Stimulated activated CD8-positive, alpha-beta memory T cell treated with anti-CD3 and anti-CD28 coated beads, Interleukin-15, amount 100 ng/mL, for 48 hours (primary cell): Measurements from ENCODE around the gene CARMIL1.
"Not testable (repeated sequence)": the region's sequence is repeated elsewhere in the genome, so short reads cannot be mapped to it uniquely, and the experiment has no call there.

Experiments
- DNase-seq, 2 donors: peaks; one replicate each; pipeline ENCODE4 v3.0.0-alpha.2; 2020; ENCODE audit warnings: low read depth in 2 of 2

CARMIL1 gene

DNA sequence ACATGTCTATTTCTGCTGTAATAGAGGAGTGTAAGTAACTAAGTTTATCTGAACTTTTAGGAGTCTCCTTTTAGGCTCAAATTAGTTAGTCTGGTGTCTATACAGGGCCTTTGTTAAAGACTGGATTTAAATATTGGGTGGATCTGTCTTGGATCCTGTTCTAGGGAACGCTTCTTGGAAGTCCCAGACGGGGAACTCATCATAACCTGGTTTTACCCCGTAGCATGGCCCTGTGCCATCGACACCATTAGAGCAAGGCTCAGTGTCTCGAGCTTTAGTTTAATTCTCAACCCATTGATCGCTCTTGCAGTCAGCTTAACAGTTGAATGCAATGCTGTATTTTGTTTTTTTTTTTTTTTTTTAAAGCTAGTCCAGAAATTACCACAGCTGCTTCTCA is 89.9 kb downstream of the CARMIL1 start:
- DNase-seq = no peak

DNA sequence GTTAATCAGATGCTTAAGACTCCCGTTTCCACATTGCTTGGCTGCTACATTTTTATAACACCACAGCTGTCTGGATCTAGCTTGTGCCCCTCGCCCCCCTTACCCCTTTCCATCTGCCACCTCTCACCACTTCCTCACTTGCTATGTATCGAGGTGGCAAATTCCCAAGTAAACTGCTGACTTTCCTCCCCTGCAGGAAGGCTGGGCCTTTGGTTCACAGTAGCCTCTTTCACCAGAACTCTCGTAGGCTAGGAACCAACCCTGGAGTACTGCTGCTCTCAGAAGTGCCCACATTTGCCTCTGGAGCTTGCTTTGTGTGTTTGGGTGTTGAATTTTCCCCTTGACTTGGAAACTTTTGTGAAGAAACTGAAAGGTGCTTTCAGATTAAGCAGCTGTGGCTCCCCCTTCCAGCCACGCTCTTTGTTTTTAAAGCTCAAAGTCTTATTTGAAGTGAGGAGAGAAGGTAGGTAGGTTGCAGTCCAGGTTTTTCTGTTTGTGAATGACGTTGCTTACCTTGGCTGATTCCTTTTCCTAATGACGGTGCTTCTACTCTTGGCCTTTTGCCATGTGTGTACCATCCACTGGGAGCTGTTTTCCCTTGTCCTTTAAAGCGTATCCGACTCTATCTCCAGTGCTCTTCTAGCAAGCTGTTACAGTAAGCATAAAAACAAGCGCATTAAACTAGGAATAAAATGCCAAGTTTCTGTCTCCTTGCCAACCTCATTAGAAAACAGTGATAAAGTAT is 90.4 kb downstream of the CARMIL1 start:
- no peak for DNase-seq

DNA sequence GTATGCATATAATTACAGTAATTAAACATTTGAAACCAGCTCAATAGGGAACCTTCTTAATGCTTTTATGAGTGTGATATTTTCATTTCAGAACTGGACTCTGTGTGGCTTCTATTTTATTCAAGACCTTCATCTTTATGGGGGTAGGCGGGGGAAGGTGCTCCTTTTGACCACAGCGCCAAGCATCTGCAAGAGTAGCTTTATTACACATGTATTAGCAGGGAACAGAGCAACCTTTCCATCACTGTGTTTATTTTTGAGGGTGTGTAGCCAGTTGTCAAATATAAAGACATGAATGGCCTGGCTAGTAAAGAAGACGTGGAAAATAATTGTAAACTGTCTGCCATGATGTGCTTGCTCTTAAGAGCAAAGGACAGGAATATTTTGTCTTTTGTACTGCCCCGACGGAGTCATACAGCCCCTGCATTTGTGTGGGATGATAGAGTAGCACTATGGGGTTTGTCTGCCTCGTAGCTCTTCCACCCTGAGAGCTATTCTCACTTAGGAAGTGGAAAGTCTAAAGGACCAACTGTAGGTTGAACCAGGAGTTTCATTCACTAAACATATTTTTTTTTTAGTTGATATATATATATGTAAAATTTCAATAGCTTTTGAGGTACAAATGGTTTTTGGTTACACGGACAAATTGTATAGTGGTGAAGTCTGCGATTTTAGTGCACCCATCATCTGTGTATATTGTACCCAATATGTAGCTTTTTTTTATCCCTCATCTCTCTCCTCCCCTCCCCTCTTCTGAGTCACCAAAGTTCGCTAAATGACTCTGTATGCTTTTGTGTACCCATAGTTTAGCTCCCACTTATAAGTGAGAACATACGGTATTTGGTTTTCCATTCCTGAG is 91.2 kb downstream of the CARMIL1 start:
- no peak for DNase-seq

DNA sequence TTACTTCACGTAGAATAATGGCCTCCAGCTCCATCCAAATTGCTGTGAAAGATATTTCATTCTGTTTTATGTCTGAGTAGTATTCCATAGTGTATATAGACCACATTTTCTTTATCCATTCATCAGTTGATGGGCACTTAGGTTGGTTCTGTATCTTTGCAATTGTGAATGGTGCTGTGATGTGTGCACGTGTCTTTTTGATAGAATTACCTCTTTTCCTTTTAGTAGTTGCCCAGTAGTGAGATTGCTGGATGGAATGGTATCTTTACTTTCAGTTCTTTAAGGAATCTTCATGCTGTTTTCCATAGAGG is 91.8 kb downstream of the CARMIL1 start:
- DNase-seq = no peak

DNA sequence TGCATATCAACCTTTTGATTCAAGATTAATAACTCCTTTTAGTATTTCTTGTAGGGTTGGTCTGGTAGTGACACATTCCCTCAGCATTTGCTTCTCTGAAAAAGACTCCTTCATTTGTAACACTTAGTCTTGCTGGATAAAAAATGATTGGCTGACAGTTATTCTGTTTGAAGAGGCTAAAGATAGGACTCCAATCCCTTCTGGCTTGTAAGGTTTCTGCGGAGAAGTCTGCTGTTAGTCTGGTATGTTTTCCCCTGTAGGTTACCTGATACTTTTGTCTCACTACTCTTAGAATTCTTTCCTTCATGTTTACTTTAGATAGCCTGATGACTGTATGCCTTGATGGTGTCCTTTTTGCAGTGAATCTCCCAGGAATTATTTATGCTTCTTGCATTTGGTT is 96.0 kb downstream of the CARMIL1 start:
- DNase-seq = no peak

DNA sequence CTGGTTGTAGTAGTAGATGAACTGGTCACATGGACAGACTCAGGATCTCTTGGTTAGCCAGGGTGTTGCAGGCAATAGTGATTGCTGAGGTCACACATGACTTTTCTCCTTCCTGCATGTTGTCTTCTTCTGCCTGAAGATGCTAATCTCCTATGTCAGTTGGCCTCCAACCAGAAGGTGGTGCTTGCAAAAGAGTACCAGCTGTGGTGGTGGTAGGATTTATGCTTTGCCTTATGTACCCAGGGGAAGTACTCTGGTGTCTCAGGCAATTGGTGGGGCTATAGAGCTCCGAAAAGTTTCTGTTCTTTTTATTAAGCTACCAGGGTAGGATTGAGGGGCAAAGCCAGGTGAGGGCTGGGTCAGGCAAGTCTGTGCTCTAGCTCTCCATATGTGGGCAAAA is 98.5 kb downstream of the CARMIL1 start:
- no peak for DNase-seq

DNA sequence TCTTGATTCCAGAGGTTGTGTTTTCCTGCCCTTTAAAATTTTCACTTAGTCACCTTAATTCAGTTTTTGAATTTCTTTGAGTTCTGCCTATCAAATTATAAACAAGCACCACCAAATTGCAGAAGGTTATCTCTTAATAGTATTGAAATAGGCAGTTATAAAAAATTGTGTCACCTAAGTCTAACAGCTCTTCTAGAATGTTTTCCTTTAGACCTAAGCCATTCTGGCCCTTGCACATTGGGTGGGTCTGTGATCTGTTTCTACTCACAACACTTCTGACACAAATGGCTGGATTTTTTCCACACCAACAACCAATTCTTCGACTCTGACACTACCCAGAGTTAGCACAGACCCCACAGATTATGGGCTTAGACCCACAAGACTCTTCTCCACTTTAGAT is 101.9 kb downstream of the CARMIL1 start:
- DNase-seq = no peak

DNA sequence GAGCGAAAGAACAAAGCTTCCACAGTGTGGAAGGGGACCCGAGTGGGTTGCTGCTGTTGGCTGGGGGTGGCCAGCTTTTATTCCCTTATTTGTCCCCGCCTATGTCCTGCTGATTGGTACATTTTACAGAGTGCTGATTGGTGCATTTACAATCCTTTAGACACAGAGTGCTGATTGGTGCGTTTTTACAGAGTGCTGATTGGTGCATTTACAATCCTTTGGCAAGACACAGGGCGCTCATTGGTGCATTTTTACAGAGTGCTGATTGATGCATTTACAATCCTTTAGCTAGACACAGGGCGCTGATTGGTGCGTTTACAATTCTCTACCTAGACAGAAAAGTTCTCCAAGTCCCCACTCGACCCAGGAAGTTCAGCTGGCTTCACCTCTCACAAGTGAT is 103.3 kb downstream of the CARMIL1 start:
- not testable (repeated sequence) for DNase-seq

DNA sequence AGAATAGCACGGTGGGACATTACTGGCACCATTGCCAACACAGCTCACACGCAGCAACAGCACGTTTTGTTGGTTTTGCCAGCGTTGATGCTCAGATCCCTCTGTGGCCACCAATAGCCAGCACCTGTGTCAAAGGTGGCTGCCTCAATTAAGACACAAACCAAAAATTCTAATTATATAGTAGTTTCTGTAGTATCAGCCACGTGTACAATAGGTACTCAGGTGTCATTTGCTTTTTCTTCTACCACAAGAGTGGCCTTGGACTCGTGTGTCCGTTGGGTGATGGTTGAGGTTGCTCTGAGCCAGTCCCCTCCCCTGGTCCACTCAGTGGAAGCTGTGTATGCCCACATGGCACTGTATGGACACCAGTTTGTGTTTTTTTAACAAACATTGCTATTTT is 105.1 kb downstream of the CARMIL1 start:
- DNase-seq = no peak

DNA sequence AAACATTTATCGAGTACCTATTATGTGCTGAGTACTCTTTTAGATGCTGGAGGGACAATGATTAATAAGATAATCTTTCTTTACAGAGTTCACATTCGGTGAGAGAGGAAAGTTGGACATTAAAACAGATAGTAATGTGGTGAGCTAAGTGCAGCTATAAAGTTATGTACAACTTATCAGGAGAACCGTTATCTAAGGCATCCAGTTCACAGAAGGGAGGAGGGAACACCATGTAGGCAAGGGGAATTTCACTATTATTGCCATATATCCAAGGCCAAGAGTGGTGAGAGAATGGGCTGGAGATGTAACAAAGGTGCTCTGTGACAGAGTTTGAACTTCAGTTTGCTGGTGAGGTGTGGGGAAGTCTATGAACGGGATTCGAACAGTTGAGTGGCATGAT is 105.8 kb downstream of the CARMIL1 start:
- no peak for DNase-seq

DNA sequence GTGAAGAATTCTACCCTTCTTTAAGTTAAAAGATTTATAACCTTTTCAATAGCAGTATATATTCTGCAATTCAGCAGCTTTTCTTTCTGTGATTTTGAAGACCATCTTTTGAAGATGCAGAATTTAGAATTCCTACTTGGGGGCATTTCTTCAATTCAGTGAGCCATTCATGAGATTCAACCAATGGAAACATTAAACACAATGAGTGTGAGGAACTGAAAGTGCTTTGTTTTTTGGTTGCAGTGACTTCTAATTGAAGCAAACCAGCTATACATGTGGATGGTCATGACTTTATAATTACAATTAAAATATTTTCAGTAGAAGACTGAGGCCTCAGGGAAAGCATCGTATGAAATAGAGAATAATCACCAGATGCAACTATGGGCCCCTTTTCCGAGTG is 108.3 kb downstream of the CARMIL1 start:
- DNase-seq = no peak

DNA sequence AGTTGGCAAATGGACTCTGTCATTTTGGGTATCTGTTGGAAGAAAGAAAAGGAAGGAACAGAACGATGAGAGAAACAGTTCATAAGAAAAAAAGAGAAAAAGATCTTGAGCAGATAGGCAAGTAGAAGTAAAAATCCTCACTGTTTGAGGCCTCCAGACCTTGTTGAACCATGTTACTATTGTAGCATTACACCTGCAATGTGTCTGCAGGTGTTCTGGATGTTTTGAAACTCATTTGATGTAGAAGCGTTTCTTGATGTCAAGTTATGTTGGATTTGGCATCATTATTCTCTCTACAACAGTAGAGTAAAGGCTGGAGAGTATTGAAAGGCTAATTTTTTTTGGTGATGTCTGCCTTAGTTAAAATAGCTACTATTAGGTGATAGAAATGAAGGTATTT is 108.7 kb downstream of the CARMIL1 start:
- no peak for DNase-seq

DNA sequence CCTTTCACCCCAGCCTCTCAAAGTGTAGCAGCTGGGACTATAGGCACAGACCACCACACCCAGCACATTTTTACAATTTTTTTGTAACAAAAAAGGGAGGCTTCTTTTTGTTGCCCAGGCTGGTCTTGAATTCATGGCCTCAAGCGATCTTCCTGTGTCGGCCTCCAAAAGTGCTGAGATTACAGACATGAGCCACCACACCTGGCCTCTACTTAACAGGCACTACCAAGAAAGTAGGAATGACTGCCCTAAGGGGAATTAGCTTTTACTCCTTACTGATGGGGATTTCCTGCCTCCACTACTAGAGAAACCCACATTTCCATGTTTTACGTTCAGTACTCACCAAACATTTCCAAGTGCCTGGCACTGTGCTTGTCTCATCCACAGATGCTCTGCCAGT is 109.6 kb downstream of the CARMIL1 start:
- DNase-seq = no peak

DNA sequence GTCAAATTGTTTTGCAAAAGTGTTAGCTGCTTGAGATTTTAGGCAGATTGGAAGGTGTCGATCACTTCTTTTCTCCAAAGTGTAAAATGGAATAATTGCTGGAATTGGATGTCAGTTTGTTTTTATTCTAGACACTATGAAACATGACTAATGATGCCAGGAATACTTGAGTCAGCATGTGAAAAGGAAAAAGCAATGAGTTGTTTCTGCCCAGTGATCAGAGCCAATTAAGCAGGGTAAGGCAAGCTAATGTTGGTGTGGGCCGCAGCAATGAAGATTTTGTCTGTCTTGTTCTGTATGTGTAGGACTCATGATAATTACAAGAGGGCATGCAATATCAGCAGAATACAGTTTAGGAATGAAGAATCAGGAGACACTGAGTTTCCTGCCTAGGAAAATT is 110.3 kb downstream of the CARMIL1 start:
- DNase-seq = no peak

DNA sequence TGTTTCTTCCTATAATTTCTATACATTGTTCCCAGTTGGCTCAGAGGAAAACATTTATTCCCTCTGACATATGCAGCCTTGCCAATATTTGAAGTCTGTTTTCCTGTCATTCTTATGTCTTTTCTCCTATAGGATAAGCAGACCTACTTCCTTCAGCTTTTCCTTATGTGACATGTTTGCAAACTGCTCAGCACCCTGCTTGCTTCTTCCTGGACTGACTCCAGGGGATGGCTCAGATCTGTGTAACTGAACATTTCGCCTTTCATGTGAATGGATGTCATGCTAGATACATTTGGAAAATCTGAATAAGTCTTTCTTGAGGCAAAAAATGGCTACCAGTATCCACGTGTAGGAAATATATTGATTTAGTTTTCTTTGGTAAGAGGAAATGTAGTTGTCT is 113.2 kb downstream of the CARMIL1 start:
- DNase-seq = no peak

DNA sequence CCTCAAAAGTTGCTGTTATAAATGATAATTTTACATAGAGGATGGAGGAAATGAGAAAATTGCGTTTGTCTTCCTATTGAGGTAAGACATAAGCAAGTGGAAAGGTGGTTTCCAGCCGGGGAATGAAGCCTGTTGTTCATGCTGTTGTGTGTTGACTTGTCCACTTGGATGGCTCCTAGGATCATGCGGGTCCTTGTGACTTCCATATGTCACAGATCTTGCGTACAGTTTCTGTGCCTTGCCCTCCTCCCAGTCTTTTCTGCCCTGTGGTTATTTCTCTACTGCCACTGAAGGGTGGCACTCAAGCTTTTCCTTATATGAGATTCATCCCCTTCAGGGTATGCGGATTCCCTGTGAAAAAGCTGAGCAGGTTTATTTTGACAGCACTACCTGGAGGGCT is 116.6 kb downstream of the CARMIL1 start:
- no peak for DNase-seq

DNA sequence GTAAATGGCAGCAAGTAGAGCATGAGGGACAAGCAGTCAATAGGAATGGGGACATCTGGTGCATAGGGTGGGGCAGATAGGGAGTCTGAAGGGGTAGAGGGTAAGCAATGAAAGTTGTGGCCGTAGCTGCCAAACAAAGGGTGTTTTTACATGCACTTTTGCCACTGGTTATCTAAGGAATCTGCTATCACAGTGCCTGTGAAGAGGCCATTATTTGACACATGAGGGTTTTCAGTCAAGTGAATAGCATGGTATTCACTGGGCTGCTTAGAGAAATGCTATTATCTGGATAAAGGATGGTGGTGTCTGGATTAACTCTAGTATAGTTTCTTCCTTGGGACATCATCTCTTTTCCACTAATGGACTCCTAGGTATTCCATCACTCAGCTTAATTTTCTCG is 118.2 kb downstream of the CARMIL1 start:
- DNase-seq = no peak

DNA sequence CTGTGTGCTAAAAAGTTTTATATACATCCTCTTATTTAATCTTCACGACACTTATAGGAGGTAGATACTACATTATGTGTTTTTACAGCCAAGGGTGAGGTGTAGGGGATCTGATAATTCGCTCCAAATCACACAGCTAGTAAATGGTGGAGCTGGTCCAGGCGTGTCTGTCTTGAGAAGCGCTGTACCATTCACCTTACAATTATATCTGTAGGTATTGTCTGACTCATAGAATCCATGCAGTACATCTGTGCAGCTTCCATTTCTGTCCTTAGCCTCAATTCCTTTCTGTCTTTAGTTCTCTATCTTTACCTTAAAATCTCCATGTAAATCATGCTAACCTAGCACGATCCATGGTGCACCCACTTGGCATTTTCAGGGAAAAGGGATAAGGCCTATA is 120.7 kb downstream of the CARMIL1 start:
- DNase-seq = no peak

DNA sequence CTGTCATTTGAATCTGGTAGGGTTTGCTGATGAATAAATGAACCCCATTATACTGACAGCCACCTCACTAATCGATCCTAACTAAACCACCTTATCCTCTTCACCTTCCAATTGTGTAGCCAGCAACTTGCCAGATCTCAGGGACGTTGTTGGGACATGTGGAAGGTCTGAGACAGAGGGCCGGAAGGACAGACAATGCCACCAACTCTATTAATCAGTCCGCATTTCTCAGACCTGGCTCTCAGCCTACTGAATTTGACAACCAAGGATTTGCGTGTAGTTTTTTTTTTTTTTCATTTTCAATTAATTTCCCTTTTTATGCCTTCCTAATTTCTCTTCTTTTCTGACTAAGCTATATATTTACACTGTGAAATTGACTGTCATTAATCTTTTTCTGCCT is 122.5 kb downstream of the CARMIL1 start:
- DNase-seq = no peak

DNA sequence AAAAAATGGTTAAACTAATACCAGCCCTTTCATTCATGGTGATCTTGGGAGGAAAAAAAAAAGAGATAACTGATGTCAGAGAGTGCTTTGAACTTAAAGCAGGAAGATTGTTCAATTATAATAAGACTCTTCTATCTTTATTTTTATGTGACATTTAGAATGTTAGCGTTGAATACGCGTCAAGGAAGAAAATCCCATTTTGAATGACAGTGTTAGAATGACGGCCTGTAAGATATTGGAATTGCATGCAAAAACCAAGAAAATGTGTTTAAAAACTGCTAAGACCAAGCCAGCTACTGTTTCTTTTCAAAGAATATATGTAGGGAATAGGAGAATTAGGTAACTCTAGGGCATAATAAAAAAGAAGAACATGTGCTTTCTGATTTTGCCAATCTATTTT is 123.0 kb downstream of the CARMIL1 start:
- DNase-seq = no peak

DNA sequence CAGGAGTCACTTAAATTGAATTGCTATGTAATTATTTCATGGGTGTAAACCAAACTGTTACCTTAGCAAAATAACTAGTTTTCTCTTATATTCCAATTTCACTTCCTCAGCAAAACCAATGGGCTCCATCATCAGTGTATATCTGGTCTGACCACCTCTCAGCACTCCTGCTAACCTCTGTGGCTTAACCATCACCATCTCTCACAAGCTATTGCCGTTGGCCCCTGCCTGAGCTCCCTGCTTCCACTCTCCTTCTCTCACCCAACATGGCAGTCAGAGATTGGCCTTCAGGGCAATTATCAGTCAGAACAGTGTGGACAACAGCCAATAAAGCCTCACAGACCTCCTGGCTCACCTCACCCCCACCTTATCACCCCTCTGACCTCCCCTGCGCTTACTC is 124.0 kb downstream of the CARMIL1 start:
- no peak for DNase-seq

DNA sequence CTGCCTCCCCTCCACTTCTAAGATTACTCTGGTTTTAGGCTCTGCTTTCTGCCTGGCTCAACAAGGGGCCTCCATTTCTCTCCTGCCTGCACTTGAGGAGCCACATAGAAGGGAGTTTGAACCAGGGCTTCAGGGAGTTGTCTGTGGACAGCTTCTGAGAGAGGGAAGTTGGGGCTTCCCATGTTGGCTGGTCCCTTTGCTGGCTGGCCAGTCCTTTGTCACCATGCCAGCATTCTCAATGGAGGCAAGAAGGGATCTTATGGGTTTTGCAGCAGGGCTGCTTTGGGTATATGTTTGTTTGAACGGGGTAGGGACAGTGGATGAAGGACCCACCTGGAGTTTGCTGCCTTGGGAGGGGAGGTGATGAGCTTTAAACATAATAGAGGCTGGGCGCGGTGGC is 124.9 kb downstream of the CARMIL1 start:
- DNase-seq = no peak

DNA sequence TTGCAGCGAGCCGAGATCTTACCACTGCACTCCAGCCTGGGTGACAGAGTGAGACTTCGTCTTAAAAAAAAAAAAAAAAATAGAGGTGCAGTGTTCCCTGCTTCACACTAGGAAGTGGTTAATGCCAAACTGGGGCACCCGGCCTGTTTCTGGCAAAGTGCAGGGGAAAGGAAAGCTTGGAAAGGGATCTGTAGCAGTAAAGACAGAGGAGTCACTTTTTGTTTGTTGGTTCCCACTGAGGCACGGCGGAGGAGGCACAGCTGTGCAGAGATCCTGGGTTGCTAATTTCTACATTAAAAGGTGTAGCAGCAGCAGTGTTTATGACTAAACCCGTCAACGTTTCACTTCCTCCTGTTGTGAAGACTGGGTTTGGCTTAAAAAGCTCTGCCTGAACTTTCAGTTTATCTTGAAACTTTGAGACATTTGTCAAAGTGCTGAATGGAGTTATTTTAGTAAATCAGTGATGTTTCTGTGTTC is 125.6 kb downstream of the CARMIL1 start:
- no peak for DNase-seq
